ENCODE data around the gene VSIG4. TPM values are rescaled to one million over a fixed set of nuclear protein-coding genes. Genes with fewer than 3 reads are reported as not detected.
"Not testable (repeated sequence)": the region's sequence is repeated elsewhere in the genome, so short reads cannot be mapped to it uniquely, and the experiment has no call there.

Gene VSIG4
- total and polyA plus RNA-seq, 2 of the 8 experiments (the other 6 are each of a cell fraction or from before 2014, with no cell fraction given): not detected

DNA sequence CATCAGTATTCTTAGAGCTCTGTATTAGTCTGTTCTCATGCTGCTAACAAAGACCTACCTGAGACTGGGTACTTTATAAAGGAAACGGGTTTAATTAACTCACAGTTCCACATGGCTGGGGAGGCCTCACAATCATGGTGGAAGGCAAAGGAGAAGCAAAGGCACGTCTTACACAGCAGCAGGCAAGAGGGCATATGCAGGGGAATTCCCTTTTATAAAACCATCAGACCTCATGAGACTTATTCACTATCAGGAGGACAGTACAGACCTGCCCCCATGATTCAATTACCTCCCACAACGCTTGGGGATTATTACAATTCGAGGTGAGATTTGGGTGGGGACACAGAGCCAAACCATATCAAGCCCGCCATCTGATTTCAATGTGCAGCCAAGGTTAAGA lies 17.1 kb upstream of the VSIG4 start:
- FAIRE-seq; H2AK5ac ChIP-seq (ENCODE audit: low read depth, low read length); H3K4me2 ChIP-seq (ENCODE audit: insufficient read depth in 1 of 2, low read depth in 2 of 2, low read length in 2 of 2); H3K27ac ChIP-seq (ENCODE audit: low read depth, low read length); CTCF ChIA-PET (ENCODE audit: partially characterized antibody); H3K79me2 ChIP-seq (ENCODE audit: control insufficient read depth in 1 of 2, insufficient read depth in 2 of 2, low read length in 2 of 2); H3K23ac ChIP-seq (ENCODE audit: insufficient read length); H3K4me3 ChIP-seq (ENCODE audit: extremely low read depth in 1 of 4, insufficient read depth in 2 of 4, low read depth in 3 of 4, low read length in 4 of 4); H2BK15ac ChIP-seq (ENCODE audit: low read length); H4K20me1 ChIP-seq (replicated peaks in 1 of 2; ENCODE audit: control insufficient read depth in 1 of 2, insufficient read depth in 2 of 2, low read length in 2 of 2); H2BK120ac ChIP-seq (replicated peaks; ENCODE audit: low read depth, low read length); H3K79me1 ChIP-seq (ENCODE audit: low read depth, low read length); H2BK5ac ChIP-seq (ENCODE audit: low read depth, low read length); H3K23me2 ChIP-seq (ENCODE audit: low read depth, low read length); H3K4me1 ChIP-seq (replicated peaks in 1 of 4; ENCODE audit: control insufficient read depth in 3 of 4, insufficient read depth in 4 of 4, low read length in 3 of 4); H2BK12ac ChIP-seq (ENCODE audit: low read depth, low read length); H4K91ac ChIP-seq (replicated peaks; ENCODE audit: insufficient read length, low read length); H3K4ac ChIP-seq (replicated peaks; ENCODE audit: insufficient read length, low read depth, low read length); H3K56ac ChIP-seq (replicated peaks; ENCODE audit: insufficient read length, low read depth, low read length); POLR2A ChIA-PET (ENCODE audit: partially characterized antibody); H4K5ac ChIP-seq (ENCODE audit: insufficient read length, low read depth, low read length); H4K8ac ChIP-seq (ENCODE audit: extremely low read depth, insufficient read depth, low read length); H3K36me3 ChIP-seq (ENCODE audit: control insufficient read depth in 2 of 4, insufficient read depth in 4 of 4, low read length in 3 of 4); H2BK20ac ChIP-seq (ENCODE audit: low read length); H3K14ac ChIP-seq (ENCODE audit: insufficient read length); H3K18ac ChIP-seq (ENCODE audit: extremely low read depth, low read length); H3K9ac ChIP-seq (replicated peaks in 1 of 4; ENCODE audit: extremely low read depth in 1 of 4, low read depth in 3 of 4, low read length in 3 of 4); H2AFZ ChIP-seq (ENCODE audit: low read length); DNase-seq (ENCODE audit: low read depth in 1 of 2, low spot score in 2 of 2); H3K27me3 ChIP-seq (replicated peaks in 1 of 4; ENCODE audit: control insufficient read depth in 3 of 4, extremely low read depth in 1 of 4, insufficient read depth in 3 of 4, low read length in 3 of 4): not testable (repeated sequence)
- peaks cover 0 to 30% of the 10 kb centered on the region in 2 experiments; a peak in 2 of 4 replicates for H3K9me3 ChIP-seq (ENCODE audit: insufficient read depth in 2 of 2, low read depth in 1 of 2, low read length in 1 of 2)
- 87% methylated on average over 4 of the region's 5 CpGs; no CpG with 5 or more reads in 1 of the 2 experiments for WGBS, 2 experiments (ENCODE audit: extremely low coverage in 1 of 2, insufficient coverage in 1 of 2, insufficient read length in 1 of 2, insufficient replicate concordance in 2 of 2, low coverage in 1 of 2, low lambda C conversion rate in 2 of 2, missing lambda C conversion rate in 1 of 2)

Data from H1 (cell line).